A673 (cell line): ENCODE measurements around the gene ODC1. TPM values are rescaled to one million over a fixed set of nuclear protein-coding genes. Genes with fewer than 3 reads are reported as not detected.
"Not testable (repeated sequence)": the region's sequence is repeated elsewhere in the genome, so short reads cannot be mapped to it uniquely, and the experiment has no call there.

ENCODE experiments used
- BruUV-seq: library from RNA; stranded (reverse); fragments of 400-500 nt; replicated peaks from 2 replicates; lab custom pipeline; 2021; lab: Mats Ljungman, UMichigan
- CTCF ChIA-PET: fragments of 300-600 bp; sonication (Branson Sonifier 250); formaldehyde crosslinking; loops from one replicate; lab custom pipeline; 2022; ENCODE audit warnings: antibody characterized with exemption; lab: Charles Lee
- POLR2A ChIA-PET: fragments of 300-600 bp; sonication (Branson Sonifier 250); formaldehyde crosslinking; loops from one replicate; lab custom pipeline; 2022; ENCODE audit warnings: antibody characterized with exemption; ENCODE audit not compliant: low non-redundant PET; lab: Charles Lee
- DNase-seq: peaks from one replicate; pipeline ENCODE4 v3.0.0-alpha.2; 2015; ENCODE audit warnings: low spot score
- H3K27ac ChIP-seq: fragments of 200-600 bp; sonication (generic); 2 replicates; pipeline ENCODE4 v1.5.1; 2016; ENCODE audit warnings: mixed run types, low read depth, mild to moderate bottlenecking, mixed read lengths, antibody characterized with exemption, low read length; ENCODE audit not compliant: poor library complexity, severe bottlenecking
- H3K27me3 ChIP-seq: fragments of 200-600 bp; sonication (generic); replicated peaks from 2 replicates; pipeline ENCODE4 v1.6.1; 2017; ENCODE audit warnings: mixed run types, low read depth, mild to moderate bottlenecking, mixed read lengths, antibody characterized with exemption, low read length; ENCODE audit not compliant: insufficient read depth, poor library complexity
- H3K36me3 ChIP-seq: fragments of 200-600 bp; sonication (generic); 2 replicates; pipeline ENCODE4 v1.6.1; 2016; ENCODE audit warnings: mixed run types, mild to moderate bottlenecking, mixed read lengths, antibody characterized with exemption, low read length; ENCODE audit not compliant: insufficient read depth, poor library complexity, severe bottlenecking
- H3K4me1 ChIP-seq: fragments of 200-600 bp; sonication (generic); 2 replicates; pipeline ENCODE4 v1.6.1; 2017; ENCODE audit warnings: mixed run types, mild to moderate bottlenecking, mixed read lengths, antibody characterized with exemption, low read length; ENCODE audit not compliant: insufficient read depth, poor library complexity, severe bottlenecking
- H3K4me3 ChIP-seq: fragments of 200-600 bp; sonication (generic); 2 replicates; pipeline ENCODE4 v1.5.1; 2016; ENCODE audit warnings: low read depth, mixed run types, mild to moderate bottlenecking, mixed read lengths, low read length; ENCODE audit not compliant: poor library complexity, severe bottlenecking
- H3K9me3 ChIP-seq: fragments of 200-600 bp; sonication (generic); 2 replicates; pipeline ENCODE4 v1.6.1; 2016; ENCODE audit warnings: mixed run types, low read depth, mild to moderate bottlenecking, mixed read lengths, antibody characterized with exemption, low read length; ENCODE audit not compliant: poor library complexity, severe bottlenecking
- EZH2 ChIP-seq: fragments of 200-600 bp; sonication (generic); IDR thresholded peaks from 2 replicates; pipeline ENCODE4 v1.6.1; 2017; ENCODE audit warnings: borderline replicate concordance, low read depth, mild to moderate bottlenecking, mixed read lengths, antibody characterized with exemption, low read length; ENCODE audit not compliant: poor library complexity, severe bottlenecking
- intact Hi-C: fragments of 100-400 bp; cut with micrococcal nuclease; formaldehyde crosslinking; loops from one replicate; pipeline ENCODE4 v1.10.0; 2022; ENCODE audit not compliant: unreplicated experiment
- total RNA-seq: library from RNA; stranded (reverse); gene quantifications from 2 replicates; pipeline ENCODE4 v1.2.3, GENCODE V29; 2021
- TF ChIP-seq, protein P1 (sequence below): fragments of 300-800, 200-600 bp; sonication (generic); conservative IDR thresholded peaks from 2 replicates; pipeline ENCODE4 v1.5.1; 2017; ENCODE audit warnings: low read depth, mild to moderate bottlenecking, antibody characterized with exemption, low read length, moderate library complexity, mixed read lengths

The ODC1 gene
- total RNA-seq, 1 experiment from 2014 or later, result 269 TPM

DNA sequence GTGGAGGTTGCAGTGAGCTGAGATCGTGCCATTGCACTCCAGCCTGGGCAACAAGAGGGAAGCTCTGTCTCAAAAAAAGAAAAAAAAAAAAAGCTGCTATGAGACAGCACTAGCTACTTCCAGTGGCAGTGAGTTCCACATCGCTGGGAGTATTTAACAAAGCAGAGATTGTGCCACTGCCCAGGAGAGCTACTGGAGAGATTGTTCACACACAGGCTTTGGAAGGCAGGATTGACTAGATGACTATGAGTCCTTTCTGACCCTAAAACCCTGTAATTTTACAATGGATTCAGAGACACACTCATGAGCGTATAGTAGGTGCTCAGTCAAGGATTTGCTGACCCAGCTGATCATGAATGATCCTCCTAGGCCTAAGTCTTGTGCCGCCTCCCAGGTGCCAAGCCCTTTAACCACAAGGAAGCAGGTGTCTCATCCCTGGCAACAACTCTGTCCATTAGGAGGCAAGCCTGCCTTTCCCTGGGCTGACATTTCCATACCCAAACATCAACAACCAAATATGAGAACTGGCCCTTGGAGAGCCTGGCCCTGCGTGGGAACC, 45.0 kb upstream of the ODC1 start:
- Histone ChIP-seq H3K27me3 (no peaks in the 10 kb centered on the region), H3K4me3 (no peak overlapping the region), H3K9me3 (no peaks in the 10 kb centered on the region), H3K36me3 (no peaks in the 10 kb centered on the region), H3K4me1 (peaks cover 3% of the 10 kb centered on the region), H3K27ac (no peak overlapping the region)
- ChIA-PET POLR2A (no interaction called here), CTCF (no interaction called here)
- DNase-seq, result no peak
- TF ChIP-seq EZH2, result no peak
- TF ChIP-seq, protein P1, sequence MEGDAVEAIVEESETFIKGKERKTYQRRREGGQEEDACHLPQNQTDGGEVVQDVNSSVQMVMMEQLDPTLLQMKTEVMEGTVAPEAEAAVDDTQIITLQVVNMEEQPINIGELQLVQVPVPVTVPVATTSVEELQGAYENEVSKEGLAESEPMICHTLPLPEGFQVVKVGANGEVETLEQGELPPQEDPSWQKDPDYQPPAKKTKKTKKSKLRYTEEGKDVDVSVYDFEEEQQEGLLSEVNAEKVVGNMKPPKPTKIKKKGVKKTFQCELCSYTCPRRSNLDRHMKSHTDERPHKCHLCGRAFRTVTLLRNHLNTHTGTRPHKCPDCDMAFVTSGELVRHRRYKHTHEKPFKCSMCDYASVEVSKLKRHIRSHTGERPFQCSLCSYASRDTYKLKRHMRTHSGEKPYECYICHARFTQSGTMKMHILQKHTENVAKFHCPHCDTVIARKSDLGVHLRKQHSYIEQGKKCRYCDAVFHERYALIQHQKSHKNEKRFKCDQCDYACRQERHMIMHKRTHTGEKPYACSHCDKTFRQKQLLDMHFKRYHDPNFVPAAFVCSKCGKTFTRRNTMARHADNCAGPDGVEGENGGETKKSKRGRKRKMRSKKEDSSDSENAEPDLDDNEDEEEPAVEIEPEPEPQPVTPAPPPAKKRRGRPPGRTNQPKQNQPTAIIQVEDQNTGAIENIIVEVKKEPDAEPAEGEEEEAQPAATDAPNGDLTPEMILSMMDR, result no peak
- intact Hi-C loops, result no loop called here
- BruUV-seq, result no TSS peak

DNA sequence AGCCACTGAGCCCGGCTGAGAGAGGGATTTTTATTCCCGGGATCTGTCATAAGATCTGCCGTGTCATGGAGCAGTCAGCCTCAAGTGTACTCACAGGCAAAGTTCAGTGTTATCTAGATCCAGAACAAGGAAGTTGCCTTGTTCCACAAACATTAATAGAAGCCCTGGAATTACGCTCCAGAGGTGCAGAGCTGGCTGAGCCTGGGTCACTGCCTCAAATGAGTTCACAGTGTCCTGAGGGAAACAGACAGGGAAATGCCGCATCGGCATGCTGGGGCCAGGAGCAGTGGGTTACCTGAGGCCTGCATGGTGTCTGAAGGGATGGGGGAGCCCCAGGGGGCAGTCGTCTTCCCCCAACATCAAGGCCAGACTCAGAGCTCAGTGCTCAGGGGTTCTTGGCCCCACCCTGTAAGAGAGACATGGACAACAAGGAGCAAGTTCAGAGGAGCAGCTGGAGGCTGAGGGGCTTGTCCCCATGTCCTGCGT, 42.7 kb upstream of the ODC1 start:
- H3K27me3 ChIP-seq, result no peaks in the 10 kb centered on the region
- intact Hi-C loops, result no loop called here
- BruUV-seq, result no TSS peak
- TF ChIP-seq, protein P1, result no peak
- no peak for TF ChIP-seq EZH2
- no peak for DNase-seq
- H3K36me3 ChIP-seq, result no peaks in the 10 kb centered on the region
- no peak overlapping the region for H3K27ac ChIP-seq
- ChIA-PET POLR2A (no interaction called here), CTCF (no interaction called here)
- H3K4me3 ChIP-seq, result no peak overlapping the region
- no peaks in the 10 kb centered on the region for H3K9me3 ChIP-seq
- peaks cover 8% of the 10 kb centered on the region for H3K4me1 ChIP-seq

DNA sequence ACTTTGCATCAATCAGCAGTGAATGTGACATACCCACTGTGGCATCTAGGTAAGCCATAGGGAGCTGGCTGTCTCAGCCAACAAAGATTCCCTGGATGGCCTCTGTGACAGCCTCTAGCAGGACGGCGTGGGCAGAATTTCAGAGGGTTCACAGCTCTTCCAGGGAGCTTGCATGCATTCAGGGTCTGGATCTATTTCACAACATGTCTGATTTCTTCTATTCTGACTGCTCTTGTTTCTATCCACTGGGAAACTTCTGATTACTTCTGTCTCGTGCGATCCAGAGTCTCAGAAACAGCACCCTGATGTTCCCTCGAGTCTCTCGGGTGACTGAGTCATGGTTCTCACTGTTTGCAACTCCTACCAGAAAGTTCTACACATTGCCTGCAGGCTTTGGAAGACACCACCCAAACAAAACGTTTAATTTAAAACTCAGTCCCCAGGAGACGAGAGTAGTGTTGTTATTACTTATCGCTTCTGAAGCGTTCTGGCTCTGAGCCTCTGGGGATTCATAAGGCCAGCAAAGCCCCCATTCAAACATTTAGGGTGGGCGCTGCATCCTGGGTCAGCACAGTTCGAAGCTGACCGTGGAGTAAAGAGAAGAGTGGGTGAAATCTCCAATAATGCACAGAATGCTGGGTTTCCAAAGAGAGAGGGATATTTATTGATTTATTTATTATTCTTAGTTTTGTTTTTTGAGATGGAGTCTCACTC, 41.9 kb upstream of the ODC1 start:
- H3K4me1 ChIP-seq, result peaks cover 8% of the 10 kb centered on the region
- no TSS peak for BruUV-seq
- H3K36me3 ChIP-seq, result no peaks in the 10 kb centered on the region
- intact Hi-C loops, result no loop called here
- H3K9me3 ChIP-seq, result no peaks in the 10 kb centered on the region
- H3K4me3 ChIP-seq, result no peak overlapping the region
- ChIA-PET CTCF (no interaction called here), POLR2A (no interaction called here)
- no peak overlapping the region for H3K27ac ChIP-seq
- no peak for DNase-seq
- TF ChIP-seq, protein P1, result no peak
- TF ChIP-seq EZH2, result no peak
- H3K27me3 ChIP-seq, result no peaks in the 10 kb centered on the region

DNA sequence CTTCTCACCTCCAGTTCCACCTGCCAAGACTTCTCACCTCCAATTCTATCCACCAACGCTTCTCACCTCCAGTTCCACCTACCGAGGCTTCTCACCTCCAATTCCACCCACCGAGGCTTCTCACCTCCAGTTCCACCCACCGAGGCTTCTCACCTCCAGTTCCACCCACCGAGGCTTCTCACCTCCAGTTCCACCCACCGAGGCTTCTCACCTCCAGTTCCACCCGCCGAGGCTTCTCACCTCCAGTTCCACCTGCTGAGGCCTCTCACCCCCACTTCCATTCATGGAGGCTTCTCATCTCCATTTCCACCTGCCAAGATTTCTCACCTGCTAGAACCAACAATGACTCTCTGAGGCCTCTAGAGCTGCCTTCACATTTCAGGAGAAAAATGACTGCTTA, 40.0 kb upstream of the ODC1 start:
- H3K27me3 ChIP-seq, H3K4me1 ChIP-seq, intact Hi-C loops, H3K27ac ChIP-seq, DNase-seq, H3K36me3 ChIP-seq, H3K9me3 ChIP-seq, CTCF ChIA-PET, POLR2A ChIA-PET, BruUV-seq, H3K4me3 ChIP-seq: not testable (repeated sequence)

DNA sequence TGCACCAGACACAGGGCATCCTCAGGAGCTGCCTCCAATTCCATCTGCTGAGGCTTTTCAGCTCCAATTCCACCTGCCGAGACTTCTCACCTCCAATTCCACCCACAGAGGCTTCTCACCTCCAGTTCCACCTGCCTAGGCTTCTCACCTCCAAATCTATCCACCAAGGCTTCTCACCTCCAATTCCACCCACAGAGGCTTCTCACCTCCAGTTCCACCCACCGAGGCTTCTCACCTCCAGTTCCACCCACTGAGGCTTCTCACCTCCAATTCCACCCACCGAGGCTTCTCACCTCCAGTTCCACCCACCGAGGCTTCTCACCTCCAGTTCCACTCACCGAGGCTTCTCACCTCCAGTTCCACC, 39.6 kb upstream of the ODC1 start:
- DNase-seq, H3K4me3 ChIP-seq, BruUV-seq, CTCF ChIA-PET, H3K27ac ChIP-seq, H3K9me3 ChIP-seq, intact Hi-C loops, POLR2A ChIA-PET, H3K36me3 ChIP-seq, H3K4me1 ChIP-seq: not testable (repeated sequence)
- peaks cover 14% of the 10 kb centered on the region for H3K27me3 ChIP-seq
